ENCODE data around the gene ANAPC10.

ANAPC10 gene

DNA sequence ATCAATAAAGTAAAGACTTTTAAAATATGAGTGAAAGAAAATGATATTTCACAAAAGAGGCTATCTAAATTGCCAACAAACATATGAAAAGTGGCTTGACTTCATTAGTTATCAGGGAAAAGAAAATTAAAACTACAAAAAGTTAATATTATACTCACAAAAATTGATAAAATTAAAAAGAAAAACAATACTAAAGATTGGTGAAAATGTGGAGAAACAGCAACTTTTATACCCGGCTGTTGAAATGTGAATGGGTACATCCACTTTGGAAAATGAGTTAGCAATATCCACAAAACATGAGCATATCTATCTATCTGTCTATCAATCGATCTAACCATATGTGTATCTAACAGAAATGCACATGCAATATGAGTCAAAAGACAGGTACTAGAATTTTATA is 122.3 kb downstream of the ANAPC10 start:
- TF ChIP-seq CTCF (IDR thresholded peaks at IDR 0.05; ENCODE audit: control extremely low read depth, extremely low read depth, low read depth, missing control alignments): no peak
- ChIA-PET POLR2A (no interaction called here), CTCF (no interaction called here)
- DNase-seq (ENCODE audit: extremely low spot score): no peak

- ChIA-PET CTCF (interaction anchor here (0.9 to 1.6 kb wide), 2 partner anchors 17 to 24 kb away, joined by 3 to 4 read pairs; no protein-coding TSS in a partner anchor), POLR2A (no interaction called here)
- DNase-seq (ENCODE audit: extremely low spot score): no peak
- no peak for TF ChIP-seq CTCF (IDR thresholded peaks at IDR 0.05; ENCODE audit: control extremely low read depth, extremely low read depth, low read depth, missing control alignments)
Observed at GRCh38 chr4:144970597-144970996, 127.4 kb downstream of the ANAPC10 start.

DNA sequence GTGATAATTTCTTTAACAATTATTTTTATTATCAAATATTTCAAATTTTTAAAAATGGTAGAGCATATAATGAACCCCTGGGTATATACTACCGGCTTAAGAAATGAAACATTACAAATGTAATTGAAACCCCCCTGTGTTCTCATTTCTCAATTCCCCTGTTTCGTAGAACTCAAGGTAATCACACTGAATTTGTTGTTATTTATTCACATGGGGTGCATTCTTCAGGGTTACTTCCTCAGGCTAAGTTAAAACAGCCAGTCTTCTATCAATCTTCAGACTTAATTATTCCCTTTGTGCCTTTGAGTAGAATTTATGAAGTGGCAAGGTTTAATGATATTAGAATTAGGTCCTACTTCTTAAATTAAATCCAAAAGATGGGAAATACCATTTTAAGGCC is 128.2 kb downstream of the ANAPC10 start:
- POLR2A ChIA-PET: no interaction called here
- no peak for TF ChIP-seq CTCF (IDR thresholded peaks at IDR 0.05; ENCODE audit: control extremely low read depth, extremely low read depth, low read depth, missing control alignments)
- CTCF ChIA-PET: interaction anchor here (1.6 kb wide), 1 partner anchor 25 kb away, joined by 4 read pairs; no protein-coding TSS in a partner anchor
- no peak for DNase-seq (ENCODE audit: extremely low spot score)

DNA sequence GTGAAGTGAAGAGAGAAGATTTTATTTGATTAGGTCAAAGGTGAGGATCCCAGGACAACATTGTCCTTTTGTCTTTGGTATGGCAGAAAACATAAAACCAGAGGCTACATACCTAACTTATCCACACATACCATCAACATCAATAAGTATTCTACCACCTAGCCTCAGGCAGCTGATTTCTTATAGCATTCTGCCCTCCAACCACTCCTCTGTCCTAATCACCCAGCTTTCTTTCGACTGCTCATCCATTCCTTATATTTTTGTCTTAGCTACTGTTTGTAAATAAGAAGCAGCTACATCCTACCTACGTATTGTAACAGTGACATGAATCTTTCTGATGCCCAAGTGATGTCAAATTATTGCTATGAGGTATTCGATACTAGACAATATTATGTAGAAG is 129.4 kb downstream of the ANAPC10 start:
- POLR2A ChIA-PET: no interaction called here
- CTCF ChIA-PET: interaction anchor here (1.5 kb wide), 1 partner anchor 48 kb away, joined by 3 read pairs; no protein-coding TSS in a partner anchor
- no peak for TF ChIP-seq CTCF (IDR thresholded peaks at IDR 0.05; ENCODE audit: control extremely low read depth, extremely low read depth, low read depth, missing control alignments)
- DNase-seq (ENCODE audit: extremely low spot score): no peak

GRCh38 chr4:144967161-144967560 is 130.8 kb downstream of the ANAPC10 start:
- ChIA-PET POLR2A (no interaction called here), CTCF (interaction anchor here (1.3 to 1.5 kb wide), 3 partner anchors 11 to 46 kb away, joined by 3 read pairs; no protein-coding TSS in a partner anchor)
- DNase-seq (ENCODE audit: extremely low spot score): no peak
- TF ChIP-seq CTCF (IDR thresholded peaks at IDR 0.05; ENCODE audit: control extremely low read depth, extremely low read depth, low read depth, missing control alignments): no peak

DNA sequence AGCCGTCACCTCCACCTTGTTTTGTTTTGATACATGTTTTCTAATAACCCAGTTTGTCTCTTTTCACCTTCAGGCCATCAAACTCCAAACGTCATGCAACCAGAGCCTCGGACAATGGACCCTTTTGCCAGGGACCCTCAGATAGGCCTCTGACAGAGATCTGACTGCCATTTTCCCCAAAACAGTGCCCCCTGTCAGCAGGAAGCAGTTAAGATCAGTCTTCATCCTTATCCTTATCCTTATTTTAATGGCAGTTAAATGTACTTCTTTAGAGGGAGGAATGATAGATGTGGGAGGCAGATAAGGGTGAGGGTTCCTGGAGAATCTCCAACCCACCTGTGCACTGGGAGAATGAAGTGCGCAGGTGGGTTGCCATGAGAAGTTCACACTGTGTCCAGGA is 135.7 kb downstream of the ANAPC10 start:
- ChIA-PET POLR2A (no interaction called here), CTCF (no interaction called here)
- TF ChIP-seq CTCF (IDR thresholded peaks at IDR 0.05; ENCODE audit: control extremely low read depth, extremely low read depth, low read depth, missing control alignments): no peak
- DNase-seq (ENCODE audit: extremely low spot score): no peak

GRCh38 chr4:144955104-144955503 is 142.9 kb downstream of the ANAPC10 start:
- no peak for DNase-seq (ENCODE audit: extremely low spot score)
- POLR2A ChIA-PET: no interaction called here

More at GRCh38 chr4:144955104-144955503, 142.9 kb downstream of the ANAPC10 start:
- CTCF ChIA-PET: interaction anchor here (1.7 kb wide), 1 partner anchor 13 kb away, joined by 5 read pairs; no protein-coding TSS in a partner anchor
- TF ChIP-seq CTCF (IDR thresholded peaks at IDR 0.05; ENCODE audit: control extremely low read depth, extremely low read depth, low read depth, missing control alignments): no peak

Data from GM10248 (cell line).